K562 (cell line): ENCODE results near the gene PAFAH1B1.

Source experiments
- JUND ChIP-seq, 2 experiments: IDR thresholded peaks; 2 replicates in 1 of 2; 3 replicates in 1 of 2; pipeline ENCODE4 v1.6.1; 2011; ENCODE audit warnings: borderline replicate concordance in 2 of 2, low read depth in 2 of 2, low read length in 2 of 2, improper control_type of control experiment in 1 of 2, missing biosample characterization in 1 of 2, missing genetic modification characterization in 1 of 2, missing genetic modification reagents in 1 of 2
- KDM2B ChIP-seq: fragments of 250-450 bp; sonication (Bioruptor Pico); IDR thresholded peaks from 2 replicates; pipeline ENCODE4 v1.8.0; 2021; ENCODE audit warnings: mild to moderate bottlenecking, moderate library complexity
- POLR2A ChIP-seq: fragments of 450-650 bp; conservative IDR thresholded peaks from 2 replicates; pipeline ENCODE4 v1.6.1; 2016
- SMC3 ChIP-seq: conservative IDR thresholded peaks from 2 replicates; pipeline ENCODE4 v1.6.1; 2011; ENCODE audit warnings: low read depth, low read length, improper control_type of control experiment; ENCODE audit not compliant: insufficient read depth
- SPI1 ChIP-seq: IDR thresholded peaks from 2 replicates; pipeline ENCODE4 v1.6.1; 2011; ENCODE audit warnings: low read depth, low read length, control low read depth, borderline replicate concordance

GRCh38 chr17:2704890-2705248, 111.4 kb downstream of the PAFAH1B1 start:
- TF ChIP-seq SMC3 (no peak), POLR2A (no peak), JUND (IDR thresholded peaks at IDR 0.05; ENCODE audit: borderline replicate concordance, low read depth, low read length) (no peak), JUND (tag; IDR thresholded peaks at IDR 0.05; ENCODE audit: borderline replicate concordance, low read depth, low read length) (no peak), SPI1 (no peak), KDM2B (CRISPR knock-in tag) (no peak)
